AG04449 (cell line): ENCODE results near the gene HRNR.

ENCODE experiments used
- CTCF ChIA-PET: fragments of 350-600 bp; formaldehyde crosslinking; extraction: SDS; loops from one replicate; lab custom pipeline; 2021; ENCODE audit warnings: antibody characterized with exemption; lab: Yijun Ruan, JAX
- POLR2A ChIA-PET: fragments of 400-600, 350-600 bp; formaldehyde crosslinking; extraction: SDS; loops from one replicate; lab custom pipeline; 2020; ENCODE audit warnings: antibody characterized with exemption, inconsistent platforms; lab: Yijun Ruan, JAX
- DNase-seq: peaks from one replicate; pipeline ENCODE4 v3.0.0-alpha.2; 2010; ENCODE audit warnings: low read depth, low spot score
- H3K4me3 ChIP-seq: 2 replicates; pipeline ENCODE4 v1.5.1; 2011; ENCODE audit warnings: low read depth, mild to moderate bottlenecking, control low read depth, low read length
- CTCF ChIP-seq: IDR thresholded peaks from one replicate; pipeline ENCODE4 v1.5.1; 2011; ENCODE audit warnings: mild to moderate bottlenecking, moderate library complexity, low read length, control low read depth, inconsistent platforms; ENCODE audit not compliant: insufficient read depth; ENCODE audit errors: missing control alignments

Gene HRNR

GRCh38 chr1:152188673-152189591 lies 35.1 kb downstream of the HRNR start:
- no peak for DNase-seq
- peak; percentile 68 for TF ChIP-seq CTCF
- peak overlapping the region; percentile 45 for H3K4me3 ChIP-seq
- ChIA-PET CTCF (interaction anchor here (0.6 to 12.4 kb wide), 24 partner anchors 9 to 270 kb away, joined by 3 to 271 read pairs (median 5); partner anchors contain the start of gene RPTN), POLR2A (no interaction called here)

- TF ChIP-seq CTCF = no peak
- no peak overlapping the region for H3K4me3 ChIP-seq
- CTCF ChIA-PET = interaction anchor here (0.9 to 12.4 kb wide), 21 partner anchors 11 to 295 kb away, joined by 3 to 271 read pairs (median 4); partner anchors contain the start of gene RPTN
- no peak for DNase-seq
- POLR2A ChIA-PET = no interaction called here
These were observed 37.3 kb downstream of the HRNR start for GRCh38 chr1:152186556-152187285.

GRCh38 chr1:152185544-152186391 lies 38.2 kb downstream of the HRNR start:
- DNase-seq = no peak
- ChIA-PET POLR2A (interaction anchor here (0.6 kb wide), 1 partner anchor 12 kb away, joined by 3 read pairs; no protein-coding TSS in a partner anchor), CTCF (interaction anchor here (0.6 to 12.4 kb wide), 30 partner anchors 10 to 273 kb away, joined by 3 to 271 read pairs (median 6); partner anchors contain the start of genes RPTN and S100A11)
- TF ChIP-seq CTCF = peak; percentile 71
- H3K4me3 ChIP-seq = no peak overlapping the region

- no peak for TF ChIP-seq CTCF
- CTCF ChIA-PET = interaction anchor here (1.0 to 12.4 kb wide), 11 partner anchors 8 to 276 kb away, joined by 3 to 271 read pairs (median 75); partner anchors contain the start of gene S100A11
- POLR2A ChIA-PET = no interaction called here
- peak; percentile 60 for DNase-seq
- no peak overlapping the region for H3K4me3 ChIP-seq
These were observed 41.0 kb downstream of the HRNR start for GRCh38 chr1:152182944-152183361.

- DNase-seq = no peak
- POLR2A ChIA-PET = no interaction called here
- CTCF ChIA-PET = interaction anchor here (0.8 to 12.4 kb wide), 11 partner anchors 7 to 276 kb away, joined by 3 to 271 read pairs (median 20); no protein-coding TSS in a partner anchor
These were observed 41.6 kb downstream of the HRNR start for GRCh38 chr1:152182431-152182830.

More at GRCh38 chr1:152182431-152182830, 41.6 kb downstream of the HRNR start:
- peak; percentile 18 for TF ChIP-seq CTCF
- H3K4me3 ChIP-seq = no peak overlapping the region
